T-cell (primary cell): ENCODE results near the gene SLC5A10. TPM values are rescaled to one million over a fixed set of nuclear protein-coding genes. Genes with fewer than 3 reads are reported as not detected.

Experiments used
- ATAC-seq, 4 experiments: fragments of 200-7000 bp in 3 of 4; fragments of 150-1000 bp in 1 of 4; cut with Tn5 transposase; replicated peaks in 1 of 4; 1 replicate in 3 of 4; 2 replicates in 1 of 4; pipeline ENCODE4 v1.10.0; 2021; ENCODE audit warnings: moderate library complexity in 3 of 4, mild to moderate bottlenecking in 2 of 4, moderate number of reproducible peaks in 1 of 4
- CTCF ChIA-PET, 2 donors: fragments of 300-600 bp; sonication (Branson Sonifier 250); formaldehyde crosslinking; loops; one replicate each; lab custom pipeline; 2022; ENCODE audit warnings: antibody characterized with exemption in 2 of 2; lab: Charles Lee
- POLR2A ChIA-PET, 2 donors: fragments of 300-600 bp; sonication (Branson Sonifier 250); formaldehyde crosslinking; loops; one replicate each; lab custom pipeline; 2022; ENCODE audit warnings: antibody characterized with exemption in 2 of 2; lab: Charles Lee
- DNase-seq, 35 experiments: peaks; one replicate each; pipeline versions ENCODE4 v3.0.0 to v3.0.0-alpha.2; 2013 to 2023
- H3K27ac ChIP-seq: one replicate; pipeline ENCODE4 v1.5.1; 2013; ENCODE audit warnings: low read length
- H3K27me3 ChIP-seq, 2 experiments: replicated peaks in 1 of 2; 1 replicate in 1 of 2; 2 replicates in 1 of 2; pipeline versions ENCODE4 v1.6.1 to v1.7.0; 2013; ENCODE audit warnings: low read length in 1 of 2, mixed read lengths in 1 of 2; ENCODE audit not compliant: control insufficient read depth in 2 of 2, insufficient read depth in 2 of 2; ENCODE audit errors: extremely low read depth in 1 of 2
- H3K36me3 ChIP-seq, 2 donors: 1 replicate in 1 of 2; 2 replicates in 1 of 2; pipeline versions ENCODE4 v1.6.1 to v1.7.0; 2013; ENCODE audit warnings: low read length in 1 of 2; ENCODE audit not compliant: control insufficient read depth in 2 of 2, insufficient read depth in 1 of 2; ENCODE audit errors: extremely low read depth in 1 of 2
- H3K4me1 ChIP-seq, 2 experiments: 1 replicate in 1 of 2; 2 replicates in 1 of 2; pipeline versions ENCODE4 v1.6.1 to v1.7.0; 2013; ENCODE audit warnings: low read length in 2 of 2, mixed read lengths in 1 of 2; ENCODE audit not compliant: insufficient read depth in 2 of 2, control insufficient read depth in 1 of 2; ENCODE audit errors: extremely low read depth in 1 of 2
- H3K4me3 ChIP-seq, 2 donors: 1 replicate in 1 of 2; 2 replicates in 1 of 2; pipeline versions ENCODE4 v1.5.1 to v1.7.0; 2013; ENCODE audit warnings: mild to moderate bottlenecking in 2 of 2, low read length in 1 of 2, moderate library complexity in 1 of 2; ENCODE audit not compliant: control insufficient read depth in 1 of 2; ENCODE audit errors: extremely low read depth in 1 of 2
- H3K9me3 ChIP-seq: 2 replicates; pipeline ENCODE4 v1.7.0; 2013
- H3K27ac Mint-ChIP-seq, 2 donors: one replicate each; pipeline ENCODE4 v1.8.0; 2020 to 2021; ENCODE audit warnings: mild to moderate bottlenecking in 2 of 2, mixed read lengths in 2 of 2
- H3K27me3 Mint-ChIP-seq, 2 donors: one replicate each; pipeline ENCODE4 v1.8.0; 2021 to 2022; ENCODE audit warnings: mixed read lengths in 2 of 2
- H3K36me3 Mint-ChIP-seq: one replicate; pipeline ENCODE4 v1.8.0; 2021; ENCODE audit warnings: mixed read lengths
- H3K4me1 Mint-ChIP-seq, 3 donors: one replicate each; pipeline ENCODE4 v1.8.0; 2020 to 2022; ENCODE audit warnings: mixed read lengths in 3 of 3, mild to moderate bottlenecking in 1 of 3
- H3K4me3 Mint-ChIP-seq, 3 donors: one replicate each; pipeline ENCODE4 v1.8.0; 2020 to 2022; ENCODE audit warnings: mild to moderate bottlenecking in 3 of 3, mixed read lengths in 3 of 3, moderate library complexity in 3 of 3
- H3K9me3 Mint-ChIP-seq, 3 donors: one replicate each; pipeline ENCODE4 v1.8.0; 2020 to 2022; ENCODE audit warnings: mixed read lengths in 3 of 3
- WGBS: methylation state at CpG from one replicate; pipeline ENCODE4 v1.1.5; 2013; ENCODE audit warnings: missing lambda C conversion rate; ENCODE audit not compliant: insufficient coverage; 5-methylcytosine and 5-hydroxymethylcytosine counted together
- total RNA-seq, 35 experiments: library from RNA in 6 of 35; stranded (reverse) in 6 of 35; fragments of 120-200 nt in 1 of 35; gene quantifications; one replicate each; pipeline versions ENCODE4 v1.2.1 to v1.2.4 and lab custom pipeline; 2013 to 2026

Gene SLC5A10
- total RNA-seq, 5 donors from 2014 or later (not counting 1 experiment from before 2014, with no cell fraction given): 0.09 TPM; not detected in 4

- DNase-seq (no peak), ATAC-seq (no peak)
- 89% methylated on average over 5 of the region's 11 CpGs for WGBS
- Mint-ChIP-seq H3K27ac (no peak overlapping the region), H3K36me3 (peaks cover 3% of the 10 kb centered on the region), H3K4me3 (no peak overlapping the region), H3K4me1 (peaks cover 7 to 19% (median 17%) of the 10 kb centered on the region in 3 donors), H3K27me3 (no peaks in the 10 kb centered on the region), H3K9me3 (no peaks in the 10 kb centered on the region)
- Histone ChIP-seq H3K9me3 (no peaks in the 10 kb centered on the region), H3K27me3 (peaks cover 0 to 13% of the 10 kb centered on the region in 2 experiments), H3K36me3 (no peaks in the 10 kb centered on the region), H3K27ac (no peak overlapping the region), H3K4me3 (no peak overlapping the region), H3K4me1 (peaks cover 2 to 10% of the 10 kb centered on the region in 2 experiments)
- CTCF ChIA-PET: interaction anchor here in 1 of 2 donors (1.1 kb wide), 1 partner anchor 388 kb away, joined by 3 read pairs; no protein-coding TSS in a partner anchor
- POLR2A ChIA-PET: interaction anchor here in 1 of 2 donors (0.6 kb wide), 1 partner anchor 76 kb away, joined by 3 read pairs; no protein-coding TSS in a partner anchor
These were observed 62.1 kb downstream of the SLC5A10 start for GRCh38 chr17:19013806-19014627.

GRCh38 chr17:19014628-19015215, 62.8 kb downstream of the SLC5A10 start:
- H3K36me3 Mint-ChIP-seq: peaks cover 4% of the 10 kb centered on the region

DNA sequence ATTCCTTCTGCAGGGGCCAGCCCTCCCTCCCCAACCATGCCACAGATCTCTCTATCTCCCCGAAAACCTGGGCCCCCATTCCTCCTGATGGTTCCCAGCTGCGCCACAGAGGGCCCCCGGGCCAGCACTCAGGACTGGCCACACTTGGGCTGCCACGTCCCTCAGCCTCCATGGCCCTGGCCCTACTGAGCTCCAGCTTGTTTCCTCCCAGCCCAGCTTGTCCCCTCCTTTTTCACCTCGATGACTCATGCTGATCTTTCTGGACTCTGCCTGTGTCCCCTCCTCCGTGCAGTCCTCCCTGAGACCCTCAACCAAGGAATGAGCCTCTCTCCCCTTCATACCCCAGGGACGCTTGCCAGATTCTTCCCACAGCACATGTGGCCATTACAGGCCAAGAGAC, 63.5 kb downstream of the SLC5A10 start:
- 70% methylated on average over 6 of the region's 7 CpGs for WGBS
- Mint-ChIP-seq H3K27me3 (no peaks in the 10 kb centered on the region), H3K36me3 (peaks cover 7% of the 10 kb centered on the region), H3K27ac (peak overlapping the region; percentile 9 to 39), H3K4me3 (no peak overlapping the region), H3K9me3 (no peaks in the 10 kb centered on the region), H3K4me1 (peaks cover 8 to 23% (median 20%) of the 10 kb centered on the region in 3 donors)
- Histone ChIP-seq H3K9me3 (no peaks in the 10 kb centered on the region), H3K4me3 (no peak overlapping the region), H3K27ac (no peak overlapping the region), H3K27me3 (peaks cover 0 to 13% of the 10 kb centered on the region in 2 experiments), H3K36me3 (peaks cover under 1 to 3% of the 10 kb centered on the region in 2 donors), H3K4me1 (peaks cover 2 to 12% of the 10 kb centered on the region in 2 experiments)
- CTCF ChIA-PET: interaction anchor here in 1 of 2 donors (1.1 kb wide), 1 partner anchor 389 kb away, joined by 3 read pairs; no protein-coding TSS in a partner anchor
- DNase-seq (no peak), ATAC-seq (no peak)
- POLR2A ChIA-PET: no interaction called here

More at GRCh38 chr17:19014628-19015215, 62.8 kb downstream of the SLC5A10 start:
- no peak overlapping the region for H3K27ac ChIP-seq
- peaks cover 0 to 13% of the 10 kb centered on the region in 2 experiments for H3K27me3 ChIP-seq
- H3K9me3 ChIP-seq: no peaks in the 10 kb centered on the region
- POLR2A ChIA-PET: interaction anchor here in 1 of 2 donors (0.6 kb wide), 1 partner anchor 77 kb away, joined by 3 read pairs; no protein-coding TSS in a partner anchor
- peaks cover 8 to 20% (median 19%) of the 10 kb centered on the region in 3 donors for H3K4me1 Mint-ChIP-seq
- WGBS: 94% methylated on average over 16 of the region's 29 CpGs
- no peaks in the 10 kb centered on the region for H3K9me3 Mint-ChIP-seq
- no peak overlapping the region for H3K4me3 Mint-ChIP-seq
- peaks cover 2 to 10% of the 10 kb centered on the region in 2 experiments for H3K4me1 ChIP-seq
- CTCF ChIA-PET: interaction anchor here in 1 of 2 donors (1.1 kb wide), 1 partner anchor 388 kb away, joined by 3 read pairs; no protein-coding TSS in a partner anchor
- no peak overlapping the region for H3K27ac Mint-ChIP-seq
- H3K4me3 ChIP-seq: no peak overlapping the region
- ATAC-seq (no peak), DNase-seq (no peak)
- H3K36me3 ChIP-seq: no peaks in the 10 kb centered on the region
- H3K27me3 Mint-ChIP-seq: no peaks in the 10 kb centered on the region

- Histone ChIP-seq H3K4me3 (no peak overlapping the region), H3K27ac (no peak overlapping the region), H3K4me1 (peaks cover 2 to 12% of the 10 kb centered on the region in 2 experiments), H3K27me3 (peaks cover 0 to 13% of the 10 kb centered on the region in 2 experiments), H3K36me3 (peaks cover 3 to 10% of the 10 kb centered on the region in 2 donors), H3K9me3 (no peaks in the 10 kb centered on the region)
- 92% methylated on average over 7 of the region's 8 CpGs for WGBS
- DNase-seq: no peak
- ATAC-seq: no peak
- Mint-ChIP-seq H3K36me3 (peaks cover 7% of the 10 kb centered on the region), H3K27ac (no peak overlapping the region), H3K4me1 (peaks cover 8 to 31% (median 21%) of the 10 kb centered on the region in 3 donors), H3K27me3 (no peaks in the 10 kb centered on the region), H3K4me3 (no peak overlapping the region), H3K9me3 (no peaks in the 10 kb centered on the region)
- POLR2A ChIA-PET: no interaction called here
- CTCF ChIA-PET: no interaction called here
These were observed 64.3 kb downstream of the SLC5A10 start for GRCh38 chr17:19016297-19016696.

DNA sequence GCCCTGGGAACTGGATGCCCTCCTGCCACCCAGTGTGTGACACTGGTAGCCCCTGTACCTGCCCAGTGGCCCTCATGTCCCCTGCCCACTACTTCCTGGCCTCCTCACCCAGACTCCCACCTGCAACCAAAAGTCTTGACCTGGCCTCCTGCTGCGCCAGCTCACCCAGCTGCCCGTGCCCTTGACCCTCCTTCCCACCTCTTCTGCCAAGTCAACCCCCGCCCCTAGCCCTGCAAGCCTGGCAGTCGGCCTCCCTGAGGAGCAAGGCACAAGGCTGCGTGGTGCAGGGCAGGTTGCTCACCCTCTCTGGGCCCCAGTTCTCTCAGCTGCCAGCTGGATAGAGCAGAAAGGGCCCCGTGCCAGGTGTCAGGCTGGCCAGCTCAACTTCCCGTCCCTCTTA, 64.9 kb downstream of the SLC5A10 start:
- no peak overlapping the region for H3K27ac ChIP-seq
- CTCF ChIA-PET: no interaction called here
- H3K27me3 ChIP-seq: peaks cover 0 to 13% of the 10 kb centered on the region in 2 experiments
- DNase-seq (no peak), ATAC-seq (no peak)
- H3K9me3 Mint-ChIP-seq: no peaks in the 10 kb centered on the region
- POLR2A ChIA-PET: no interaction called here
- peaks cover 9 to 16% of the 10 kb centered on the region in 2 donors for H3K36me3 ChIP-seq
- H3K4me3 Mint-ChIP-seq: no peak overlapping the region
- H3K4me1 Mint-ChIP-seq: peaks cover 8 to 33% (median 22%) of the 10 kb centered on the region in 3 donors
- H3K9me3 ChIP-seq: no peaks in the 10 kb centered on the region
- peaks cover 7% of the 10 kb centered on the region for H3K36me3 Mint-ChIP-seq
- no peaks in the 10 kb centered on the region for H3K27me3 Mint-ChIP-seq
- H3K4me1 ChIP-seq: peaks cover 2 to 12% of the 10 kb centered on the region in 2 experiments
- 70% methylated on average over 6 of the region's 7 CpGs for WGBS
- no peak overlapping the region for H3K4me3 ChIP-seq
- H3K27ac Mint-ChIP-seq: peak overlapping the region; percentile 42 to 44

GRCh38 chr17:19017401-19017800, 65.4 kb downstream of the SLC5A10 start:
- WGBS: 84% methylated on average over 7 of the region's 12 CpGs
- peak overlapping the region; percentile 44 to 52 for H3K27ac Mint-ChIP-seq
- peaks cover 2 to 15% of the 10 kb centered on the region in 2 experiments for H3K4me1 ChIP-seq
- H3K36me3 ChIP-seq: peaks cover 14 to 21% of the 10 kb centered on the region in 2 donors
- H3K4me1 Mint-ChIP-seq: peaks cover 8 to 33% (median 22%) of the 10 kb centered on the region in 3 donors
- DNase-seq (no peak), ATAC-seq (no peak)
- ChIA-PET POLR2A (no interaction called here), CTCF (no interaction called here)
- no peaks in the 10 kb centered on the region for H3K27me3 Mint-ChIP-seq
- H3K9me3 Mint-ChIP-seq: no peaks in the 10 kb centered on the region
- H3K36me3 Mint-ChIP-seq: peaks cover 9% of the 10 kb centered on the region
- no peak overlapping the region for H3K4me3 Mint-ChIP-seq
- H3K9me3 ChIP-seq: no peaks in the 10 kb centered on the region
- no peak overlapping the region for H3K27ac ChIP-seq
- no peak overlapping the region for H3K4me3 ChIP-seq
- H3K27me3 ChIP-seq: peaks cover 0 to 13% of the 10 kb centered on the region in 2 experiments
